Measurements from ENCODE around the gene CLCNKA. TPM values are rescaled to one million over a fixed set of nuclear protein-coding genes. Genes with fewer than 3 reads are reported as not detected.

The CLCNKA gene
- total and polyA plus RNA-seq, 3 donors from 2014 or later, result 6.5 to 9.9 (median 6.9) TPM

- Histone ChIP-seq H3K4me1 (peaks cover 9% of the 10 kb centered on the region), H3K27ac (no peak overlapping the region), H3K9me3 (no peaks in the 10 kb centered on the region), H3K4me3 (no peak overlapping the region), H3K27me3 (no peaks in the 10 kb centered on the region), H3K36me3 (ENCODE audit: low read depth, missing control alignments) (no peaks in the 10 kb centered on the region)
- 94 to 97% methylated on average over 3 to 5 of the region's 5 CpGs for WGBS, 2 donors
- intact Hi-C loops (cut with DNase I; ENCODE audit: low total_unique reads), result loop anchor here (10.0 kb wide), 1 partner anchor 161 kb away; no protein-coding TSS in a partner anchor
- TF ChIP-seq CTCF (IDR thresholded peaks at IDR 0.05), result no peak
- no peak for TF ChIP-seq POLR2A (IDR thresholded peaks at IDR 0.05)
- no peak for DNase-seq
Observed at GRCh38 chr1:16083486-16083885, 61.6 kb downstream of the CLCNKA start.

Small RNA genes lying within 50 kb of the gene (small RNA-seq; reads per million reads assigned to genes)
- gene AL355994.1, result 0 reads per million in 2 donors
- 0 reads per million in 2 donors for gene AL355994.5

Other genes starting within 250 kb of the CLCNKA start
- gene UQCRHL, start 214.4 kb upstream of the CLCNKA start, total RNA-seq, result 1 to 10 TPM; 1.5 to 2.0 TPM
- gene UQCRHL, start 214.4 kb upstream of the CLCNKA start, polyA plus RNA-seq (ENCODE audit: insufficient read depth, low read depth, low replicate concordance), result 2.5 TPM
- gene SPEN, start 174.3 kb upstream of the CLCNKA start, total RNA-seq, result 10 to 100 TPM; 53.2 to 60.6 TPM
- 54.8 TPM for gene SPEN, start 174.3 kb upstream of the CLCNKA start, polyA plus RNA-seq (ENCODE audit: insufficient read depth, low read depth, low replicate concordance)
- 10 to 100 TPM; 60.2 to 65.8 TPM for gene ZBTB17, start 45.9 kb upstream of the CLCNKA start, total RNA-seq
- 53.6 TPM for gene ZBTB17, start 45.9 kb upstream of the CLCNKA start, polyA plus RNA-seq (ENCODE audit: insufficient read depth, low read depth, low replicate concordance)
- gene SRARP, start 17.8 kb upstream of the CLCNKA start, total RNA-seq, result under 1 TPM in 1 of 2 donors, not detected in 1; 0.16 TPM
- gene SRARP, start 17.8 kb upstream of the CLCNKA start, polyA plus RNA-seq (ENCODE audit: insufficient read depth, low read depth, low replicate concordance), result not detected
- gene HSPB7, start 4.0 kb upstream of the CLCNKA start, total RNA-seq, result 10 to 100 TPM in 1 of 2 donors, 1 to 10 TPM in 1; 9.0 to 11.7 TPM
- 31.2 TPM for gene HSPB7, start 4.0 kb upstream of the CLCNKA start, polyA plus RNA-seq (ENCODE audit: insufficient read depth, low read depth, low replicate concordance)
- gene CLCNKB, start 21.7 kb downstream of the CLCNKA start, total RNA-seq, result 1 to 10 TPM; 3.7 to 4.2 TPM
- gene CLCNKB, start 21.7 kb downstream of the CLCNKA start, polyA plus RNA-seq (ENCODE audit: insufficient read depth, low read depth, low replicate concordance), result 2.3 TPM
- gene FAM131C, start 51.6 kb downstream of the CLCNKA start, total RNA-seq, result 1 to 10 TPM in 1 of 2 donors, under 1 TPM in 1; 0.87 to 1.2 TPM
- gene FAM131C, start 51.6 kb downstream of the CLCNKA start, polyA plus RNA-seq (ENCODE audit: insufficient read depth, low read depth, low replicate concordance), result 0.42 TPM
- 10 to 100 TPM in 1 of 2 donors, 1 to 10 TPM in 1; 5.7 to 14.1 TPM for gene EPHA2, start 134.0 kb downstream of the CLCNKA start, total RNA-seq
- 5.1 TPM for gene EPHA2, start 134.0 kb downstream of the CLCNKA start, polyA plus RNA-seq (ENCODE audit: insufficient read depth, low read depth, low replicate concordance)
- 10 to 100 TPM in 1 of 2 donors, 1 to 10 TPM in 1; 8.5 to 10.1 TPM for gene ARHGEF19, start 190.6 kb downstream of the CLCNKA start, total RNA-seq
- 6.0 TPM for gene ARHGEF19, start 190.6 kb downstream of the CLCNKA start, polyA plus RNA-seq (ENCODE audit: insufficient read depth, low read depth, low replicate concordance)
- gene CPLANE2, start 215.1 kb downstream of the CLCNKA start, total RNA-seq, result 10 to 100 TPM; 11.1 to 11.8 TPM
- 10.6 TPM for gene CPLANE2, start 215.1 kb downstream of the CLCNKA start, polyA plus RNA-seq (ENCODE audit: insufficient read depth, low read depth, low replicate concordance)

Measured in testis (tissue), 3 donors.